IMR-90 (cell line): ENCODE results near the gene MRS2. TPM values are rescaled to one million over a fixed set of nuclear protein-coding genes. Genes with fewer than 3 reads are reported as not detected.

Experiments used
- ATAC-seq: fragments of 200-7000 bp; cut with Tn5 transposase; 2 replicates; pipeline ENCODE4 v1.9.1; 2020; ENCODE audit warnings: low read depth, mild to moderate bottlenecking, moderate library complexity
- BruUV-seq: library from RNA; stranded (reverse); fragments of 400-500 nt; replicated peaks from 2 replicates; lab custom pipeline; 2021; lab: Mats Ljungman, UMichigan
- CTCF ChIA-PET: fragments of 300-600 bp; formaldehyde crosslinking; extraction: SDS; loops from one replicate; lab custom pipeline; 2021; ENCODE audit warnings: antibody characterized with exemption; lab: Yijun Ruan, JAX
- POLR2A ChIA-PET: fragments of 300-600 bp; sonication (Branson Sonifier 250); formaldehyde crosslinking; loops from one replicate; lab custom pipeline; 2022; ENCODE audit warnings: antibody characterized with exemption; ENCODE audit not compliant: unreplicated experiment; lab: Charles Lee
- DNase-seq: peaks from one replicate; pipeline ENCODE4 v3.0.0; 2013
- H2AFZ ChIP-seq: replicated peaks from 2 replicates; pipeline ENCODE3; 2013; ENCODE audit warnings: low read length, mild to moderate bottlenecking; ENCODE audit not compliant: poor library complexity
- H2AK5ac ChIP-seq: 2 replicates; pipeline ENCODE4 v1.6.1; 2013; ENCODE audit warnings: low read depth, low read length, inconsistent platforms
- H2AK9ac ChIP-seq: replicated peaks from 2 replicates; pipeline ENCODE3; 2013; ENCODE audit warnings: mild to moderate bottlenecking, low read depth, low read length, moderate library complexity; ENCODE audit not compliant: poor library complexity
- H2BK120ac ChIP-seq: 2 replicates; pipeline ENCODE4 v1.6.1; 2013; ENCODE audit warnings: low read depth, low read length, inconsistent platforms
- H2BK15ac ChIP-seq: 3 replicates; pipeline ENCODE4 v1.6.1; 2013; ENCODE audit warnings: low read depth, low read length, inconsistent platforms
- H2BK20ac ChIP-seq: 2 replicates; pipeline ENCODE4 v1.6.1; 2013; ENCODE audit warnings: low read depth, mild to moderate bottlenecking, inconsistent platforms, low read length, moderate library complexity
- H2BK5ac ChIP-seq: 2 replicates; pipeline ENCODE4 v1.6.1; 2013; ENCODE audit warnings: mild to moderate bottlenecking, low read depth, low read length, inconsistent platforms; ENCODE audit not compliant: poor library complexity, severe bottlenecking
- H3K14ac ChIP-seq: replicated peaks from 2 replicates; pipeline ENCODE4 v1.6.1; 2013; ENCODE audit warnings: low read depth, low read length, inconsistent platforms
- H3K18ac ChIP-seq: 2 replicates; pipeline ENCODE4 v1.6.1; 2013; ENCODE audit warnings: low read depth, low read length, control low read depth
- H3K23ac ChIP-seq: 2 replicates; pipeline ENCODE4 v1.6.1; 2013; ENCODE audit warnings: low read depth, low read length, inconsistent platforms
- H3K27ac ChIP-seq: 2 replicates; pipeline ENCODE4 v1.5.1; 2013; ENCODE audit warnings: mild to moderate bottlenecking, control low read depth, low read length; ENCODE audit not compliant: insufficient read depth
- H3K27me3 ChIP-seq: 2 replicates; pipeline ENCODE4 v1.6.1; 2013; ENCODE audit warnings: low read length; ENCODE audit not compliant: control insufficient read depth, insufficient read depth
- H3K36me3 ChIP-seq: 2 replicates; pipeline ENCODE4 v1.6.1; 2013; ENCODE audit warnings: low read length, mixed read lengths; ENCODE audit not compliant: control insufficient read depth, insufficient read depth
- H3K4ac ChIP-seq: 2 replicates; pipeline ENCODE4 v1.6.1; 2013; ENCODE audit warnings: low read depth, low read length, inconsistent platforms
- H3K4me1 ChIP-seq: 2 replicates; pipeline ENCODE4 v1.6.1; 2013; ENCODE audit warnings: low read length, mixed read lengths; ENCODE audit not compliant: control insufficient read depth, insufficient read depth
- H3K4me2 ChIP-seq: 2 replicates; pipeline ENCODE4 v1.6.1; 2013; ENCODE audit warnings: low read depth, mild to moderate bottlenecking, control low read depth, low read length, moderate library complexity
- H3K4me3 ChIP-seq: 2 replicates; pipeline ENCODE4 v1.5.1; 2013; ENCODE audit warnings: low read depth, mild to moderate bottlenecking, control low read depth, low read length, moderate library complexity; ENCODE audit not compliant: insufficient read depth
- H3K56ac ChIP-seq: 2 replicates; pipeline ENCODE4 v1.6.1; 2013; ENCODE audit warnings: low read length, inconsistent platforms; ENCODE audit not compliant: insufficient read depth; ENCODE audit errors: extremely low read depth
- H3K79me1 ChIP-seq, 2 experiments: 2 replicates each; pipeline ENCODE4 v1.6.1; 2013; ENCODE audit warnings: low read length in 2 of 2, inconsistent platforms in 1 of 2, low read depth in 1 of 2
- H3K9ac ChIP-seq: 2 replicates; pipeline ENCODE4 v1.6.1; 2013; ENCODE audit warnings: low read depth, low read length, control low read depth
- H3K9me1 ChIP-seq: 2 replicates; pipeline ENCODE4 v1.6.1; 2013; ENCODE audit warnings: low read length, inconsistent platforms; ENCODE audit not compliant: insufficient read depth
- H3K9me3 ChIP-seq: 2 replicates; pipeline ENCODE4 v1.6.1; 2013; ENCODE audit warnings: low read length; ENCODE audit not compliant: control insufficient read depth, insufficient read depth
- H4K20me1 ChIP-seq: 2 replicates; pipeline ENCODE4 v1.6.1; 2013; ENCODE audit warnings: low read length, inconsistent platforms; ENCODE audit not compliant: insufficient read depth
- H4K5ac ChIP-seq: 2 replicates; pipeline ENCODE4 v1.6.1; 2013; ENCODE audit warnings: mild to moderate bottlenecking, low read depth, low read length, control low read depth
- H4K8ac ChIP-seq, 2 experiments: 2 replicates each; pipeline ENCODE4 v1.6.1; 2013; ENCODE audit warnings: low read depth in 2 of 2, low read length in 2 of 2, control low read depth in 1 of 2, inconsistent platforms in 1 of 2
- H4K91ac ChIP-seq: 2 replicates; pipeline ENCODE4 v1.6.1; 2013; ENCODE audit warnings: low read depth, low read length, inconsistent platforms; ENCODE audit not compliant: insufficient read depth
- CEBPB ChIP-seq: IDR thresholded peaks from 2 replicates; pipeline ENCODE4 v1.6.1; 2012; ENCODE audit warnings: low read depth, low read length, improper control_type of control experiment
- CHD1 ChIP-seq: IDR thresholded peaks from 2 replicates; pipeline ENCODE4 v1.6.1; 2012; ENCODE audit warnings: low read depth, low read length, improper control_type of control experiment
- ELK1 ChIP-seq: fragments of 150-350 bp; IDR thresholded peaks from 2 replicates; pipeline ENCODE4 v1.6.1; 2016; ENCODE audit warnings: low read depth, mild to moderate bottlenecking, low read length, moderate library complexity, borderline replicate concordance
- FOS ChIP-seq: fragments of 150-350 bp; IDR thresholded peaks from 2 replicates; pipeline ENCODE4 v1.6.1; 2016; ENCODE audit warnings: low read depth, low read length
- MAFK ChIP-seq: IDR thresholded peaks from 2 replicates; pipeline ENCODE4 v1.6.1; 2012; ENCODE audit warnings: low read depth, low read length, improper control_type of control experiment
- MAZ ChIP-seq: IDR thresholded peaks from 2 replicates; pipeline ENCODE4 v1.6.1; 2012; ENCODE audit warnings: low read depth, mild to moderate bottlenecking, low read length, improper control_type of control experiment, moderate library complexity, borderline replicate concordance
- MXI1 ChIP-seq: IDR thresholded peaks from 2 replicates; pipeline ENCODE4 v1.6.1; 2012; ENCODE audit warnings: low read depth, mild to moderate bottlenecking, low read length, moderate library complexity, borderline replicate concordance
- NFE2L2 ChIP-seq: fragments of 150-350 bp; IDR thresholded peaks from 2 replicates; pipeline ENCODE4 v1.6.1; 2016; ENCODE audit warnings: low read depth, mild to moderate bottlenecking, low read length
- RAD21 ChIP-seq: IDR thresholded peaks from 2 replicates; pipeline ENCODE4 v1.6.1; 2012; ENCODE audit warnings: low read length, improper control_type of control experiment
- RCOR1 ChIP-seq: IDR thresholded peaks from 2 replicates; pipeline ENCODE4 v1.6.1; 2012; ENCODE audit warnings: mild to moderate bottlenecking, low read length, improper control_type of control experiment; ENCODE audit not compliant: insufficient replicate concordance
- RFX5 ChIP-seq: IDR thresholded peaks from 2 replicates; pipeline ENCODE4 v1.8.0; 2012; ENCODE audit warnings: low read depth, mild to moderate bottlenecking, low read length, moderate library complexity
- WGBS, 2 experiments: methylation state at CpG; one replicate each; pipeline versions ENCODE4 v1.1.5 to v1.1.7; 2013; ENCODE audit warnings: missing lambda C conversion rate in 2 of 2; ENCODE audit not compliant: insufficient read length in 1 of 2; ENCODE audit errors: extremely low coverage in 2 of 2; 5-methylcytosine and 5-hydroxymethylcytosine counted together
- dilution Hi-C: fragments of 300-500 bp; cut with HindIII; formaldehyde crosslinking; loops from one replicate; pipeline ENCODE4 v1.14.3; 2018; ENCODE audit warnings: low sequenced_read_pairs; ENCODE audit not compliant: unreplicated experiment
- in situ Hi-C: fragments of 300-500 bp; cut with MboI; formaldehyde crosslinking; loops from 3 replicates; pipeline ENCODE4 v1.14.3; 2019; ENCODE audit warnings: low sequenced_read_pairs, inconsistent platforms, mixed read lengths
- intact Hi-C: fragments of 100-400 bp; cut with micrococcal nuclease; formaldehyde crosslinking; loops from 2 replicates; pipeline ENCODE4 v1.10.0; 2022
- polyA plus RNA-seq, 3 experiments: library from polyadenylated mRNA; depleted of rRNA; stranded (reverse); fragments of >200 nt; gene quantifications; 2 replicates each; pipeline ENCODE4 v1.2.3, GENCODE V29; 2012; ENCODE audit warnings: low replicate concordance in 1 of 3
- total RNA-seq: library from RNA; depleted of rRNA; stranded (reverse); fragments of >200 nt; gene quantifications from 2 replicates; pipeline ENCODE4 v1.2.3, GENCODE V29; 2012

MRS2 gene
- total and polyA plus RNA-seq, 2 of the 4 experiments (the other 2 are of a cell fraction), result 8.8 to 11.1 TPM

GRCh38 chr6:24381476-24382219, 21.1 kb upstream of the MRS2 start:
- H3K27ac ChIP-seq, result no peak overlapping the region
- no peak overlapping the region for H3K4ac ChIP-seq
- no peak overlapping the region for H4K5ac ChIP-seq
- TF ChIP-seq NFE2L2 (no peak), RCOR1 (no peak), MAFK (no peak), FOS (no peak), MXI1 (no peak), CHD1 (no peak), CEBPB (no peak), MAZ (no peak), RFX5 (no peak), ELK1 (no peak), RAD21 (no peak)
- H3K79me1 ChIP-seq, result no peaks in the 10 kb centered on the region
- H2BK20ac ChIP-seq, result no peak overlapping the region
- no peak overlapping the region for H2AK5ac ChIP-seq
- H3K56ac ChIP-seq, result no peak overlapping the region
- dilution Hi-C loops, result no loop called here
- H3K36me3 ChIP-seq, result no peaks in the 10 kb centered on the region
- no peak for DNase-seq
- H4K20me1 ChIP-seq, result no peaks in the 10 kb centered on the region
- H3K27me3 ChIP-seq, result no peaks in the 10 kb centered on the region
- ChIA-PET CTCF (interaction anchor here (0.6 to 0.8 kb wide), 2 partner anchors 98 to 121 kb away, joined by 3 to 7 read pairs; no protein-coding TSS in a partner anchor), POLR2A (no interaction called here)
- no peak overlapping the region for H3K23ac ChIP-seq
- no peaks in the 10 kb centered on the region for H3K9me3 ChIP-seq
- H3K9me1 ChIP-seq, result no peaks in the 10 kb centered on the region
- ATAC-seq, result no peak
- no peaks in the 10 kb centered on the region for H3K4me1 ChIP-seq
- H2BK5ac ChIP-seq, result no peak overlapping the region
- intact Hi-C loops, result no loop called here
- H3K4me2 ChIP-seq, result no peak overlapping the region
- no peak overlapping the region for H3K9ac ChIP-seq
- H2BK15ac ChIP-seq, result no peak overlapping the region
- H4K91ac ChIP-seq, result no peak overlapping the region
- H2BK120ac ChIP-seq, result no peak overlapping the region
- no peak overlapping the region for H2AK9ac ChIP-seq
- H4K8ac ChIP-seq, result no peak overlapping the region
- H2AFZ ChIP-seq, result no peak overlapping the region
- H3K4me3 ChIP-seq, result no peak overlapping the region
- H3K18ac ChIP-seq, result no peak overlapping the region
- no TSS peak for BruUV-seq
- no CpG with 5 or more reads among the region's 4 CpGs for WGBS, 2 experiments
- in situ Hi-C loops, result no loop called here
- no peak overlapping the region for H3K14ac ChIP-seq
